Fibroblast of skin of abdomen (primary cell): ENCODE data around the gene AQP9.
A peak's percentile ranks its signal among the peaks of the same experiment; 100 is the strongest.
"Not testable (repeated sequence)": the region's sequence is repeated elsewhere in the genome, so short reads cannot be mapped to it uniquely, and the experiment has no call there.

Source experiments
- DNase-seq: peaks from one replicate; pipeline ENCODE4 v3.0.0-alpha.2; 2013

AQP9 gene

GRCh38 chr15:58182460-58183163 lies 44.4 kb downstream of the AQP9 start:
- peak; percentile 48 for DNase-seq

GRCh38 chr15:58185439-58185838 lies 47.3 kb downstream of the AQP9 start:
- DNase-seq, result peak; percentile 22

- DNase-seq, result no peak
These were observed 51.1 kb downstream of the AQP9 start for GRCh38 chr15:58189148-58189811.

- no peak for DNase-seq
These were observed 52.2 kb downstream of the AQP9 start for GRCh38 chr15:58190419-58190818.

- DNase-seq, result not testable (repeated sequence)
These were observed 55.5 kb downstream of the AQP9 start for GRCh38 chr15:58193636-58194035.

GRCh38 chr15:58200739-58201138 lies 62.6 kb downstream of the AQP9 start:
- no peak for DNase-seq

- DNase-seq, result peak; percentile 86
These were observed 63.3 kb downstream of the AQP9 start for GRCh38 chr15:58201516-58201915.

GRCh38 chr15:58203537-58203936 lies 65.4 kb downstream of the AQP9 start:
- DNase-seq, result peak; percentile 100

- DNase-seq, result no peak
These were observed 68.0 kb downstream of the AQP9 start for GRCh38 chr15:58206151-58206550.

GRCh38 chr15:58208217-58208616 lies 70.0 kb downstream of the AQP9 start:
- not testable (repeated sequence) for DNase-seq

- peak; percentile 56 for DNase-seq
These were observed 70.9 kb downstream of the AQP9 start for GRCh38 chr15:58209007-58209481.

- peak; percentile 42 for DNase-seq
These were observed 71.8 kb downstream of the AQP9 start for GRCh38 chr15:58210031-58210430.

- DNase-seq, result peak; percentile 58
These were observed 74.8 kb downstream of the AQP9 start for GRCh38 chr15:58212909-58213526.

GRCh38 chr15:58213587-58214338 lies 75.6 kb downstream of the AQP9 start:
- peak; percentile 89 for DNase-seq

GRCh38 chr15:58214591-58215340 lies 76.6 kb downstream of the AQP9 start:
- DNase-seq, result no peak

GRCh38 chr15:58217460-58217859 lies 79.3 kb downstream of the AQP9 start:
- no peak for DNase-seq

GRCh38 chr15:58221591-58222241 lies 83.5 kb downstream of the AQP9 start:
- no peak for DNase-seq

- DNase-seq, result peak; percentile 62
These were observed 84.5 kb downstream of the AQP9 start for GRCh38 chr15:58222679-58223078.

GRCh38 chr15:58223432-58223831 lies 85.3 kb downstream of the AQP9 start:
- DNase-seq, result no peak

GRCh38 chr15:58224068-58224467 lies 85.9 kb downstream of the AQP9 start:
- DNase-seq, result no peak

GRCh38 chr15:58227706-58228543 lies 89.7 kb downstream of the AQP9 start:
- DNase-seq, result peak; percentile 76
